ENCODE data around the gene SCYGR1.
"Not testable (repeated sequence)": the region's sequence is repeated elsewhere in the genome, so short reads cannot be mapped to it uniquely, and the experiment has no call there.

SCYGR1 gene, protein sequence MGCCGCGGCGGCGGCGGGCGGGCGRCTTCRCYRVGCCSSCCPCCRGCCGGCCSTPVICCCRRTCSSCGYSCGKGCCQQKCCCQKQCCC

DNA sequence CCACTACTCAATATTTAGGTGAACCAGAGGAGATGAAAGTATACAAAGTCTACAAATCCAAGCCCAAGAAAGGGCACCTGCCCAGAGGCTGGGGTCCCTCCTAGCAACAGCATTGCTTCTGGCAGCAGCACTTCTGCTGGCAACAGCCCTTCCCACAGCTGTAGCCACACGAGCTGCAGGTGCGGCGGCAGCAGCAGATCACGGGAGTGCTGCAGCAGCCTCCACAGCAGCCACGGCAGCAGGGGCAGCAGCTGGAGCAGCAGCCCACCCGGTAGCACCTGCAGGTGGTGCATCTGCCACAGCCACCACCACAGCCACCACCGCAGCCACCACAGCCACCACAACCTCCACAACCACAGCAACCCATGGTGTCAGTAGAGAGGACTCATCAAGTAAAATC lies at the start of gene SCYGR1:
Gene SCYGR1 (minus strand): TSS at position 367 of the 400 bp plus-strand sequence. CDS start 0 bp downstream, at position 367.
- DNase-seq, result not testable (repeated sequence)

DNA sequence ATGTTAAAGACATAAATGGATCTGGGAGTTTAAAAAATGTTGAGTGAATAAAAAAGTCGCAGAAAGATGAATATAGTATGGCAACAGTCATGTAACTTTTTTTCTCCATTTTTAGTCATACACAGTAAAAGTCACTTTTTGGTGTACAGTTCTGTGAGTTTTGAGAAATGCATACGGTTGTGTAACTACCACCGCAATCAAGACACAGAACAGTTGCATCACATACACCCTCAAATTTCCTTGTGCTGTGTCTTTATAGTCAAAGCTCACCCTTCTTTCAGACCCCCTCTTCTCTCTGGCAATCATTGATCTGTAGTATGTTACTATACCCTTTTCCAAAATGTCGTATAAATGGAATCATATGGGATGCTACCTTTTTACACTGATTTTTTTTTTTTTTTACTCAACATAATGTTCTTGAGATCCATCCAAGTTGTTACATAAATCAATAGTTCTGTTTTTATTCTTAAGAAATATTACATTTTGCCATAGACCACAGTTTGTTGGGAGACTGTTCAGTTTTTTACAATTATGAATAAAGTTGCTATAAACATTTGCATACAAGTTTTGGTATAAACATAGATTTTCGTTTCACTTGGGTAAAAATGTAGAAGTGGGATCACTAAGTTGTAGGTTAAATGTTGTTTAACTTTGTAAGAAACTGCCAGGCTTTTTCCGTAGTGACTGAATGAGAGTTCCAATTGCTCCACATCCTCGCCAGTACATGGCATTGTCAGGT lies 48.9 kb upstream of the SCYGR1 start:
- no peak for DNase-seq

DNA sequence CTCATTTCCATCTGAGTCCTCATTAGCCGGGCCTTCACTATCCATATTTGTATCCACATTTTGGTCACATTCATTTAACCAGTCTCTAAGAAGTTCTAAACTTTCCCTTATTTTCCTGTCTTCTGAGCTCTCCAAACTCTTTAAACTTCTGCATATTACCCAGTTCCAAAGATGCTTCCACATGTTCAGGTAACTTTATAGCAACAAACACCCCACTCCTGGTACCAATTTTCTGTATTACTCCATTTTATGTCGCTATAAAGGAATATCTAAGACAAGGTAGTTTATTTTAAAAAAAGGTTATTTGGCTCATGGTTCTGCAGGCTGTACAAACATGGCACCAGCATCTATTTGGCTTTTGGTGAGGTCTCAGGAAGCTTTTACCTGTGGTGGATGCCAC lies 45.4 kb upstream of the SCYGR1 start:
- no peak for DNase-seq

DNA sequence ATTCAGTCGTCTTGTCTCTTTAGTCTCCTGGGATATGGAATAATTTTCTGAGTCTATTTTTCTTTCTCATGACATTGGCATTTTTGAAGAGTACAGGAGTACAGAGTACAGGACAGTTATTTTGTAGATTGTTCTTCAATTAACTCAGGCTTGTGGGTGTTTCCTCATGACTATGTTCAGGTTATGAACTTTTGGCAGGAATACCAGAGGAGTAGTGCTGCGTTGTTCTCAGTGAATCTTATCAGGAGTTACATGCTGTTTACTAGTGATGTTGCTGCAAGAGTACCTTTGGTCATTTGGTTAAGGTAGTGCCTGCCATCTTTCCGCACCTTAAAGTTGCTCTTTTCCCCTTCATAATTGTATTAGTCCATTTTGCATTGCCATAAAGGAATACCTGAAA lies 42.9 kb upstream of the SCYGR1 start:
- DNase-seq, result no peak

DNA sequence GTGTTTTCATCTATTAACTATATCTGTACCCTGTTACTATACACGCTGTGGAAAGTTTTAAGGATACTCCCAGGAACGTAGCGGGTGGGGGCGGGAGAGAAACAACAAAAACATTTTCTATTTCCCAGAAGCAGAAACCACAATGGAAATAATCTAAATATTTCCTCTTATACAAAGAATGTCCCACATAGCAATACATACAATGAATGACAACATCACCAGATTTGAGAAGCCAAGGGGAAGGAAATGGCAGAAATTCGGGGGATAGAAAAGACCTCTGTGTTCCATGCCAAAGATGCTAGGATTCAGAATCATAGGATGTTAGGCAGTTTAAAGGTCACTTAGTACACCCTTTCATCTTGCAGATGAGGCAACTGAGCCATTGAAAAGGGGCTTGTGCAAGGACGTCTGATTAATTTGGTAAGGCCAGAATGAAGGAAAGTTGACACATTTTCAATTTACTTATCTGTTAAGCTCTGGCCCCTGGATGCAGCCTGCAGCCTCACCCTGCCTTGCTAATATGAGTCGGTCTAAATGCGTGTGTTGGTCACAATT lies 41.1 kb upstream of the SCYGR1 start:
- no peak for DNase-seq

DNA sequence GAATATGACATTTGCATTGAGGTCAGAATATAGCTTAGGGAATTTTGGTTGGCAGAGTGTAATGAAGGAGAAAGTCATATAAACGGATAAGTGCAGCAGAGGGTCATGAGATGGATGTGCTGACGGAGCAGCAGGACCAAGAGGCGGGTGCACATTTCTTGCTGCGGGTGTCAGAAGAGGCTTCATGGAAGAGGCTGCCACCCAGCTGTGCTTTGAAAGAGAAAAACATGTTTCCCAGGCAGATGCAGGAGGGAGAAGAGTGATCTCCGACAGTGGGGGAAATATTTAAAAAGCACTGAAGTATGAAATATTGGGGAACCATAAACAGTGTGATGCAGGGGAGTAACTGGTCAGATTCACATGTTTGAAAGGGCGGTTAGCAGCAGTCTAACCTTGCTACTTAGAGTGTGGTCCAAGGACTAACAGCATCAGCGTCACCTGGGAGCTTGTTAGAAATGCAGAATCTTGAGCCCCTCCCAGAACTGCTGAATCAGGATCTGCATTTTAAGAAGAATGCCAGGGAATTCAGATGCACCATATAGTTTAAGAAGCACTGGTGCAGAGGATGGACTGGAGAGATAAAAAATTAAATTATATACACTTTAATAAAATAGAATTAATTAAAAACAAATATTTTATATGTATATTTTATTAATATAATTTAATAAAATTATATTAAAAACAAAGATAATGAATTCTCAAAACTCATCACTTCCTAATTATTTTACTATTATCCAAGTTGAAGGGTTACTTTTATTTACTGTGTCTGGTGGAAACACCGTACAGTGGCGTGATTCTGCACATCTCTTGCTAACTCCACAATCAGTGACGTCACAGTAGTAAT lies 36.1 kb upstream of the SCYGR1 start:
- DNase-seq, result no peak

DNA sequence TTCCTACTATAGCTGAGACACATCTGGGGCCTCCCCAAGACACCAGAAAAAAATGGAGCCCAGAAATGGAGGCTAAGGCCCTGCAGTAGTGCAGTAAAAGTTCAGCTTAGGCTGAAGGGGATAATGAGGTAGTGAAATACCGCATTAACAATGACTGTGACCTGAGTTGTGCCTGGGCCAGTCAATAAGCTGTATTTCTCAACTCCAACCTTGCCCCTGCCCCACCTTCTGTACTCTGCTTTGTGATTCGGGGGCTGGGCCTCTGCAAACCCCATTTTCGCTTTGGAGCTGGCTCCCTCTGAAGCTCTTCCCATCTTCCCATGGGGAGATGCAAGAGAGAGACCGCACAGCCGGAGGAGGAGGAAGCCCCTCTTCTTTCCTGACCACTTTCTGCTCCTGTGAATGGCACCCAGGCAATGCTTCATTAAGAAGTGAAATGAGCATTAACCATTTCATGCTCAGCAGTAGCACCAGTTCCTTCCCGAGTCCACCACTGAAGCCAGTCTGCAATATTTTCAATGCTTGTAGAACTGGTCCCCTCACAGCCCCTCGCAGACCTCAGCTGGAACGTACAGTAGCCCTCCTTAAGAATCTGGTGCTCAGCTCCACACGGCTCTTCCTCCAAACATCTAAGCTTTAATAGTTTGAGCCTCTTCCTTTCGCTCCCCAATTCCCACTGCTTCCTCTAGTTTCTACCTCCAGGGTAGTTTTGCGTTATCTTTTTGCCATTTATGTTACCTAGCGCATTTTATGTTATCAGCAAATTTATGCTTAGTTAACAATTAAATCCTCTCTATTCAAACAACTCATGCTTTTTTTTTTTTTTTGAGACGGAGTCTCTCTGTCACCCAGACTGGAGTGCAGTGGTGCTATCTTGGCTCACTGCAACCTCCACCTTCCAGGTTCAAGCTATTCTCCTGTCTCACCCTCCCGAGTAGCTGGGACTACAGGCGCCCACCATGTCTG lies 32.6 kb upstream of the SCYGR1 start:
- DNase-seq, result no peak

DNA sequence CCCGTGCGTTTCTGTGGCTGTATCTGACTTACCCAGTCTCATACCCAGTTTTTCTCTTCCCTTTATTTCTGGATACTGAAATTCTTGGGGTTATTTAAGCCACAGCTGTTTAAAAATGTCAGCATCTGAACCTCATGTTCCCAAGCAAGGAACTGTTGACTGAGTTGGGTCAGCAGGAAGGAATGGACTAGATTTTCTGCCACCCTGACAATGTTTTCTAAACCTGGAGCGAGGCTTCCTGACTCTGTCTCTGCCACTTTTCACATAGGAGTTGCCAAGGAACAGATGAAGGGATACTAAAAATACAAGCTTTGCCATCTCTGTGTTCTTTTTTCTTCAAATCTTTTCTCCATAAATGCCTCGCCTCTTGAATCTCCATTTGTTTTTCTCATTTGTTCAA lies 29.0 kb upstream of the SCYGR1 start:
- DNase-seq, result no peak

DNA sequence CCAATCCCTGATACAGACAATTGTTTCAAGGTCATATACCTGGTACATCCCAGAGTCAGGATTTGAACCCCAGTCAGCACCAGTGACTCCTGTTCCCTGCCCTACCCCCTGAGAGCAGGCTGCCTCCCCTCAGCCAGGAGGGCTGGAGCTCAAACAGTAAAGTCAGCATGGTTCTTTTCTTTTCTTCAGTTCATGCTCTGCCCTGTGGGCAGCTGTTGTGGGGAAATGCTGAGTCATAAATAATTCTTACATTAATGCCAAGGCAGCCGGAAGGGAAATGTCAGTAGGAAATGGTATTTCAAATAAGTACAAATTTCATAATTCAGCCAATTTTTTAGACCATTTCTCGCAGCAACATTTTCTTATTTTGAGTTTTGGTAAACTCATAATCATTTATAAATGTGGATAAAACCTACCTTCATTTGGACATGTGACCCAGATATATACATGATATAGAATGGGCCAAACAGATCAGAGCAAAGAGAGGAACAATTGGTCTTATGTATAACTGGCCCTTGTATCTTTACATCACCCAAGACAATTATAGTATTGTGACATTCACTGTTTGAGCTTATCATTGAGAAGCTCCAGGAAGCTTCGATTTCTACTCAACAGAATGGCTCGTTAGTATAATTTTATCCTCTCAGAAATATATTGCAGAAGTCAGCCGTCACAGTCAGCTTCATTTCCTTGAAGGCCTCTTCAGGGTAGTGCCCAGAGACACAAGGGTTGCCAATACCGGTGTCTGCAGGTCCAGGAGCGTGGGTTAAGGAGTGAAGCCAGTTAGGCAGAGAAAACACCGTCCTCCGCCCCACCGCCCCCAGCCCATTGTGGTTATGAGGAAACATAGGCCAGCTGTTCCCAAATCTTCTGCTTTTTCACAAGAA lies 28.0 kb upstream of the SCYGR1 start:
- no peak for DNase-seq

DNA sequence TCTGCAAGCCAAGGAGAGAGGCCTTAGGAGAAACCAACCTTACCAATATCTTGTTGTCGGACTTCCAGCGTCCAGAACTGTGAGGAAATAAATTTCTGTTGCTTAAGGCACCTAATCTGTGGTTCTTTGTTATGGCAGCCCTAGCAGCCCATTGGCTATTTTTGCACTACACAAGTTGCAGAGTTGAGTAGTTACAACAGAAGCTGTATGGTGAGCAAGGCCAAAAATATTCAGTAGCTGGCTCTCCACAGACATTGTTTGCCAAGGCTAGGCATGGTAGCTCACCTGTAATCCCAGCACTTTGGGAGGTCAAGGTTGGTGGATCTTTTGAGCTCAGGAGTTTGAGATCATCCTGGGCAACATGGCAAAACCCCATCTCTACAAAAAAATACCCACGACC lies 27.1 kb upstream of the SCYGR1 start:
- no peak for DNase-seq

DNA sequence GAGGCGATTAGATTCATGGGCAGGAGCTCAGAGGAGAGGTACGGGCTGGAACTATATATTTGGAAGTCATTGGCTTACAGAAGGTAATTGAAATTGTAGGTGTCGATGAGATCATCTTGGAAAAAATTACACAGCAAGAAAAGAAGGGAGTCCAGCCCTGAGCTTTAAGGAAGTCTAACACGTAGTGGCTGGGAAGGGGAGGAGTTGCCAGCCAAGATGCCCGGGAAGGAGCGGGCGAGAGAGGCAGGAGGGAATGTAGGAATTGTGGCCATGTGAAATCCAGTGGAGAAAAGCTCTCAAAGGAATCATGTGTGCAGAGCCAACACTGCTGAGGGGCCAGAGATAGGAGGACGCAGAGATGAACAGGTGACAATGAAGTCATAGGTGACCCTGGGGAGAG lies 25.6 kb upstream of the SCYGR1 start:
- DNase-seq, result no peak

DNA sequence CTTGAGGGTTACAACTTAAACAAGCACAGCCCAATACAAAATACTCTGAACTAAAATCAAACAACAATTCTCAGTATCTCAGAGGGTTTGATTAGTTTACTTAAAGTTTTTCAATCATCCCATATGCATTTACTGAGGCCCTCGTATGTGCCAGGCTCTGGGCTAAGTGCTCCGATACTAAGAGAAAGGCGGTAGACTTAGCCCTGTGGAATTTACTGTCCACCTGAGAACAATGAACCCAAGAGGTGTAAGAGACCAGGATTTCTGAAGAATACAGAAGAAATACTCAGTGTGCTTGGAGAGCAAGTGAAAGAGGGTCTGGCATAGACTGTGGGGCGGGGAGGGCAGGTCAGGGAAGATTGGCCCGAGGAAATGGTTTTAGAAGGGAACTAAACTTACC lies 25.1 kb upstream of the SCYGR1 start:
- no peak for DNase-seq

DNA sequence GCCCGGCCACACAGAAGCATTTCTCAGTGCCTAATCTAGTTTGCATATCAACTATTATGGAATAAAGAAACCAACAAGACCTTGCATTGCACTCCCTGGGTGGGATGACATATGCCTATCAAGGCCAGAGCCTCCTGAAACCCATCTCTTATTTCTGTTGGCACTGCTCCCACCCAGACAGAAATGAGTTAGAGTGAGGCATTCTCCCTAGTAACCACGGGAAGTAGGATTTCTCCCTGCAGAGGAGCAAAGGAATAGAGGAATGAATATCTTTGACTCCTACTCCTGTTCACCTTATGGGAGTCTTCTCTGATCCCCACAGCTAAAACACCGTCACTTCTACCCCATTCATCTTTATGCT lies 24.2 kb upstream of the SCYGR1 start:
- DNase-seq, result no peak

DNA sequence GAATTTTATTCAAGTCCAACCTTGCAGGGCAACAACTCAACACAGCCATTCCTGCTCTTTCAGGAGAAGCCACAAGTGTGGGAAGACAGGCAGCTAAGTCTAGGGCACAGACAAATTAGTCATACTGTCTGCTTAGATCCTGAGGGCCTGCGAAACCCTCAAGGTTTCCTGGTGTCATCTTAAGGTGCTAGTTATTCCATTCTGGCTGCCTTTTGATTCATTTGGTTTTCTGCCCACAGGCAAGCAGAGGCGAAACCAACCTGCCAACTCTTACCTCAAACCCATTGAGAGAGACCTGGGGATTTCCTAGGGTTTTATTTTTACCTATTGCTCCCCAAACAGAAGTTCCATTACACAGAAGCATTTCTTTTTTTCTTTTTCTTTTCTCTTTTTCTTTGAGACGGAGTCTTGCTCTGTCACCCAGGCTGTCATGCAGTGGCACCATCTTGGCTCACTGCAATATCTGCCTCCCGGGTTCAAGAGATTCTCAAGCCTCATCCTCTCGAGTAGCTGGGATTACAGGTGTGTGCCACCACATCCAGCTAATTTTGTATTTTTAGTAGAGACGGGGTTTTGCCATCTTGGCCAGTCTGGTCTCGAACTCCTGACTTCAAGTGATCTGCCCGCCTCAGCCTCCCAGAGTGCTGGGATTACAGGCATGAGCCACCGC lies 23.7 kb upstream of the SCYGR1 start:
- no peak for DNase-seq

DNA sequence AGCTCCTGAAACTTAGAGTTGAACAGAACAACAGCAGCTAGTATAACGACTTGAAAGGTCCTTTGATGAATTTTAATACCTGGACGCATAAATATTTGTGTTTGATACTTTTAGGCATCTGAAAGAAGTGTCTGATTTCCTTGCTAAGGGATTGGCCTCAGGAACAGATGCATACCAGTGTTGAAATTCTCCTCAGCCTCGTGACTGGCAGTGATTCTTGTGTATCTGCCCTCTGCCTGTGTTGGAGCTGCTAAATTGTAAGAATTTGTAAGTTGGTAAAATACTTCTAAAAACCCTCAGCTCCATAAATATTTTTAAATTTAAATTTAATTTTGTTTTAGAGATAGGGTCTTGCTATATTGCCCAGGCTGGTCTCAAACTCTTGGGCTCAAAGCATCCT lies 22.4 kb upstream of the SCYGR1 start:
- no peak for DNase-seq

DNA sequence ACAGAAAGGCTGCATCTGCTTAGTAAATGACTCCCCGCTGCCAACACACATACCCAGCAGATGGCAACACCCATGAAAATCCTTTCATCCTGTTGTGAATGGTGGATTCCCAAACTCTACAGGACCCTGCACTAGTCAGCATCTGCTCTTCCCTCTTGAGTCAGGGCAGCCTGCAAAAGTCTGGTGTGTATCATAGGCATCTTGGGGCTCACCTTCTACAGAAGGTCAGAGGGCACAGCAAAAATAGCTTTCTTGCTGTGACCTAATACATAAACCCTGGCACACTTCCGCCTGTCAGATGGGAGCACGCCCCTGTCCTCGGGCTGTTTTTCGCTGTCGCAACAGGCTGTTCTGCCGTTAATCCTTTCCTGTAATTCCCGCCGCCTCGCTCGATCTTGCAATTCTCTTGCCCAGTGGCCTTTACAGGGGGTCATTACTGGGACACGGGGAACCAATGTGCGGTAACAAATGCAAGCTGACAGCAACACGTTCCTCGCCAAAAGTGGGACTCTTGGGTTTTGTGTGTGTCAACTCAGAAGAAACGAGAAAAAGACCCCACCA lies 19.9 kb upstream of the SCYGR1 start:
- DNase-seq, result no peak

DNA sequence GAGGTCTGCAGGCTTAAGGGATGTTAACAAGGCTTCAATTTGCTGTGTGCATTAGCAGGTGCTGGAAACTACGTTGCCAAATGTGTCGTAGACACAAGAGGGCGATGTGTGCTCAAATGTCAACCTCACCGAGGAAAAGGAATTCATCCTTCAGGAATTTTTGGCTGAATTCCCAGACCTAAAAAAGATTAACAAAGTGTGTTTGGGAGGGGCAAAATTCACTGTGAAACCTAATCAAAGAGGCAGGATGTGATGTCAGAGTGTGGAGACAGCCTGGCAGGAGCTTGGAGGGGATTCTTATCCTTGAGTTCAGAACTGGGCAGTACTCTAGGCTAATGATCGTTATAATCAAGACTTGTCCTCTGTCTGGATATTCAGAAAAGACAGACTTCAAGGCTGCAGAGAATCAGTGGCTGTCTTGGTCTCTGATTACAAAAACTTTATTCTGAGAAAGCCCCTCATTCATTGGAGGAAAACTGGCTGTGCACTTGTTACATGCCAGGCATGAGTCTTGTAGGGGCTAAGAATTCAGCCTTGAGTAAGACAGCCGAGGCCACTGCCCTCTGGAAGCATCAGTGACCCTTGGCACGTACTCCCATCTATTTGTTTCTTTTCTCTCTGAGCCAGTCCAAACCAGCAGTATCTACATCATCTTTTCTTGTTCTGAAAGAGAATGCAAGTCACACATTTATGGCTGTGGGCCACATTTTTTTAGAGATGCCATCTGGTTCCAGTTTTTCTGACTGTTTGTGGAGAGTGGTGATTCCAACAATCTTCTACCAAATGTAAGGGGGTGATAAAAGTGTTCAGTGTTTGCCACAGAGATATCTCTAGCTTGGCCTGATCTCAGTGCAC lies 18.7 kb upstream of the SCYGR1 start:
- no peak for DNase-seq

DNA sequence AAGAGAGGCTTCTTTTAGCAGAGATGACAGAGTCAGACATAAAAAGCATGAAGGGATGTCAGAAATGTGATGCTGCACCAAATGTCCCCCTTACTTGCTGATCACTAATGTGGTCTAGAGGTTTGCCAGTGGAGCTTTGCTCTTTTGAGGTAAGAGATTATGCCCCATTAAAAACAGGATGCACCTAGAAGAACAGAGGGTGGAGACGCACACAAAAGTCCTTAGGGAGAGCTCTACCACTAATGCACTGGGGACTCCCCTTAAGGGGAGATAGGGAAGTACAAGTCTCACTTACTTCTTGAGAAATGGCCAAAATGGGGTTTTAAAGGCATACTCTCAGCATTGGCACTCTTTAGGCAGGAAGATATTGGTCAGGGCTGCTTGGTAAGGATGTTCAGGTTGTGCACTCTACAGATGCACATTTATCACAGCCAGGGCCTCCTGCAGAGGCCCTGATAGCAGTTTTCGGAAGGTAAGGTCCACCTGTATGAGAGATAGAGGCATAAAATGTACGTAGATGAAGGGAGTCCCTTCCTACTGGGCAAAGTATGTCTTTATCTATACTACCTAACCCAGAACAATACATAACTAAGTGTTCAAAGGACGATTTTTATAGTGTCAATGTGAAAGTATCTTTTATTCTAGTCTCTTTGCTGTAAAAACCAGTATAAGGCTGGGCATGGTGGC lies 17.0 kb upstream of the SCYGR1 start:
- no peak for DNase-seq

DNA sequence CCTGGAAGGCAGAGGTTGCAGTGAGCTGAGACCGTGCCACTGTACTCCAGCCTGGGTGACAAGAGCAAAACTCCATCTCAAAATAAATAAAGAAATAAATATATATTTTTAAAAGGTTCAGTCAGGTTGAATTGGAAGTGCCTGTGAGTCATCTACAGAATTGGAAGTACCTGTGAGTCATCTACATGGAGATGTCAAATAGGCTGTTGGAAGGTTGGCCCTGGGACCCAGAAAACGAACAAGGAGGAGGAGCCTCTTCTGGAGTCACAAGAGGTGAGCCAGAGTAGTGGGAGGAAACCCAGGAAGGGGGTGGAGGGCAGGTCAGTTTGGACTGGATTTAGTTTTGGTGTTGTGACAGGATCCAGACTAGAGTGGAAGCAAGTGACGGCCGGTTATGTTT lies 15.2 kb upstream of the SCYGR1 start:
- no peak for DNase-seq

Data from activated naive CD4-positive, alpha-beta T cell (primary cell).